Heart right ventricle (tissue), 16 donors: Measurements from ENCODE around the gene SEMA7A. TPM values are rescaled to one million over a fixed set of nuclear protein-coding genes. Genes with fewer than 3 reads are reported as not detected.
A peak's percentile ranks its signal among the peaks of the same experiment; 100 is the strongest.

ENCODE experiments used
- ATAC-seq, 8 donors: fragments of 200-7000 bp; cut with Tn5 transposase; one replicate each; pipeline ENCODE4 v1.9.1; 2020; ENCODE audit warnings: mild to moderate bottlenecking in 8 of 8, moderate library complexity in 8 of 8, moderate number of reproducible peaks in 1 of 8
- DNase-seq, 2 donors: peaks; one replicate each; pipeline ENCODE4 v3.0.0-alpha.2; 2020
- H3K27ac ChIP-seq, 10 donors: fragments of 200-600 bp; sonication (generic) in 2 of 10; one replicate each; pipeline versions ENCODE4 v1.5.0 to v1.8.0; 2020 to 2022; ENCODE audit warnings: mild to moderate bottlenecking in 3 of 10
- H3K27me3 ChIP-seq, 7 donors: fragments of 200-600 bp; one replicate each; pipeline ENCODE4 v1.8.0; 2021 to 2022; ENCODE audit warnings: mild to moderate bottlenecking in 2 of 7
- H3K36me3 ChIP-seq, 9 donors: fragments of 200-600 bp; sonication (generic) in 1 of 9; one replicate each; pipeline versions ENCODE4 v1.5.0 to v1.8.0; 2020 to 2022; ENCODE audit warnings: mild to moderate bottlenecking in 2 of 9
- H3K4me1 ChIP-seq, 9 donors: fragments of 200-600 bp; sonication (generic) in 1 of 9; one replicate each; pipeline versions ENCODE4 v1.5.0 to v1.8.0; 2020 to 2022; ENCODE audit warnings: mild to moderate bottlenecking in 4 of 9
- H3K4me3 ChIP-seq, 10 donors: fragments of 200-600 bp; sonication (generic) in 2 of 10; one replicate each; pipeline versions ENCODE4 v1.5.0 to v1.8.0; 2020 to 2022; ENCODE audit warnings: mild to moderate bottlenecking in 7 of 10, moderate library complexity in 2 of 10
- H3K9me3 ChIP-seq, 11 donors: fragments of 200-600 bp in 10 of 11; sonication (generic) in 2 of 11; one replicate each; pipeline versions ENCODE4 v1.5.0 to v1.8.0; 2013 to 2022; ENCODE audit warnings: mild to moderate bottlenecking in 2 of 11, control low read depth in 1 of 11, moderate library complexity in 1 of 11
- WGBS, 2 donors: extraction: QIAGEN DNeasy Blood & Tissue Kit; methylation state at CpG; one replicate each; pipeline ENCODE4 v1.1.7; 2013; ENCODE audit warnings: inconsistent platforms in 1 of 2; 5-methylcytosine and 5-hydroxymethylcytosine counted together
- intact Hi-C, 10 donors: fragments of 100-400 bp; cut with DNase I; formaldehyde crosslinking; loops; one replicate each; pipeline versions ENCODE4 v1.11.1 to v1.14.2; 2022
- polyA plus RNA-seq, 2 donors: library from polyadenylated mRNA; stranded (reverse); fragments of 200-250 nt; gene quantifications; one replicate each; pipeline ENCODE4 v1.2.3, GENCODE V29; 2013
- total RNA-seq, 10 donors: library from RNA; stranded (reverse); fragmentation: NEBNext Ultra II Directional in 3 of 10; extraction: Animal tissue kit (Norgen Biotek cat#: 25700) in 3 of 10; gene quantifications; one replicate each; pipeline versions ENCODE4 v1.2.1 to v1.2.4, GENCODE V29; 2021 to 2023
- TF ChIP-seq, protein P1 (sequence below), 9 donors: fragments of 200-600 bp; sonication (generic) in 2 of 9; IDR thresholded peaks; one replicate each; pipeline versions ENCODE4 v1.5.0 to v1.8.0; 2021 to 2022; ENCODE audit warnings: antibody characterized with exemption in 9 of 9, mild to moderate bottlenecking in 5 of 9, moderate library complexity in 1 of 9
- donor health status: Arrhythmogenic right ventricular cardiomyopathy.
- donor health status: ischemic (EF 13 %, LVEDD 7.1; RV severe dilation, severe dysfunction).
- donor health status: healthy with polysubstance abuse.
- donor health status: DM: no; HTN: yes; CAD: no.
- donor health status: DM: no; HTN: no; CAD: no.
- donor health status: ischemic (EF 25% LVEDD 6.9; RV normal size, moderate dysfunction).
- donor health status: ischemic (EF 25% LVEDD 5.7; RV mildly dilated, moderate dysfunction).
- donor health status: healthy.
- donor health status: DM: yes; HTN: yes; CAD: no.
- donor health status: Ischemic cardiomyopathy.
- donor health status: ischemic (EF 35%, LVEDD 5.7; RV mildly dilated, moderate dysfunction).
- donor health status: nonischemic (EF 11% LVEDD 7.7; RV severe dilation, severe dysfunction).
- donor health status: DM: yes; HTN: yes; CAD: no.
- donor health status: PGD.
- donor health status: ischemic (EF 29% LVEDD 5.4; RV normal size, mild dysfunction).
- donor health status: nonischemic (EF 23%, LVEDD 6.1; RV moderate dilation, normal function).

Gene SEMA7A
- total and polyA plus RNA-seq, 12 donors, result 0.59 to 5.1 (median 1.6) TPM

- Histone ChIP-seq H3K4me1 (peaks cover 7 to 31% (median 16%) of the 10 kb centered on the region in 9 donors), H3K9me3 (no peaks in the 10 kb centered on the region), H3K27ac (no peak overlapping the region), H3K36me3 (no peaks in the 10 kb centered on the region), H3K4me3 (no peak overlapping the region), H3K27me3 (peaks cover 0 to 23% (median 0%) of the 10 kb centered on the region in 7 donors)
- 17 to 18% methylated on average over 9 of the region's 9 CpGs for WGBS, 2 donors
- TF ChIP-seq, protein P1, sequence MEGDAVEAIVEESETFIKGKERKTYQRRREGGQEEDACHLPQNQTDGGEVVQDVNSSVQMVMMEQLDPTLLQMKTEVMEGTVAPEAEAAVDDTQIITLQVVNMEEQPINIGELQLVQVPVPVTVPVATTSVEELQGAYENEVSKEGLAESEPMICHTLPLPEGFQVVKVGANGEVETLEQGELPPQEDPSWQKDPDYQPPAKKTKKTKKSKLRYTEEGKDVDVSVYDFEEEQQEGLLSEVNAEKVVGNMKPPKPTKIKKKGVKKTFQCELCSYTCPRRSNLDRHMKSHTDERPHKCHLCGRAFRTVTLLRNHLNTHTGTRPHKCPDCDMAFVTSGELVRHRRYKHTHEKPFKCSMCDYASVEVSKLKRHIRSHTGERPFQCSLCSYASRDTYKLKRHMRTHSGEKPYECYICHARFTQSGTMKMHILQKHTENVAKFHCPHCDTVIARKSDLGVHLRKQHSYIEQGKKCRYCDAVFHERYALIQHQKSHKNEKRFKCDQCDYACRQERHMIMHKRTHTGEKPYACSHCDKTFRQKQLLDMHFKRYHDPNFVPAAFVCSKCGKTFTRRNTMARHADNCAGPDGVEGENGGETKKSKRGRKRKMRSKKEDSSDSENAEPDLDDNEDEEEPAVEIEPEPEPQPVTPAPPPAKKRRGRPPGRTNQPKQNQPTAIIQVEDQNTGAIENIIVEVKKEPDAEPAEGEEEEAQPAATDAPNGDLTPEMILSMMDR (IDR thresholded peaks at IDR 0.05), result peak; percentile 71 to 90 (median 83)
- intact Hi-C loops, result loop anchor here (2.0 to 10.0 kb wide), 9 partner anchors 64 to 580 kb away; partner anchors contain the start of gene RPP25 (in 1 of the 10)
- DNase-seq (peak; percentile 74 to 80), ATAC-seq (peak in 7 of 8 donors; percentile 52 to 75 (median 59))
Measured at GRCh38 chr15:74375303-74375693, 58.5 kb downstream of the SEMA7A start.

- WGBS, 2 donors, result 24 to 26% methylated on average over 9 to 11 of the region's 11 CpGs
- H3K36me3 ChIP-seq, result no peaks in the 10 kb centered on the region
- no peak for DNase-seq
- intact Hi-C loops, result loop anchor here (2.0 to 10.0 kb wide), 12 partner anchors 64 to 580 kb away; partner anchors contain the start of gene RPP25 (in 1 of the 10)
- no peaks in the 10 kb centered on the region for H3K9me3 ChIP-seq
- H3K27me3 ChIP-seq, result peaks cover 0 to 23% (median 0%) of the 10 kb centered on the region in 7 donors
- H3K27ac ChIP-seq, result no peak overlapping the region
- TF ChIP-seq, protein P1 (IDR thresholded peaks at IDR 0.05), result no peak
- H3K4me1 ChIP-seq, result peaks cover 7 to 31% (median 16%) of the 10 kb centered on the region in 9 donors
- peak overlapping the region in 8 of 10 donors; percentile 45 to 80 (median 65) for H3K4me3 ChIP-seq
- ATAC-seq, result peak in 2 of 8 donors; percentile 1 to 4
Measured at GRCh38 chr15:74374648-74375302, 59.0 kb downstream of the SEMA7A start.

DNA sequence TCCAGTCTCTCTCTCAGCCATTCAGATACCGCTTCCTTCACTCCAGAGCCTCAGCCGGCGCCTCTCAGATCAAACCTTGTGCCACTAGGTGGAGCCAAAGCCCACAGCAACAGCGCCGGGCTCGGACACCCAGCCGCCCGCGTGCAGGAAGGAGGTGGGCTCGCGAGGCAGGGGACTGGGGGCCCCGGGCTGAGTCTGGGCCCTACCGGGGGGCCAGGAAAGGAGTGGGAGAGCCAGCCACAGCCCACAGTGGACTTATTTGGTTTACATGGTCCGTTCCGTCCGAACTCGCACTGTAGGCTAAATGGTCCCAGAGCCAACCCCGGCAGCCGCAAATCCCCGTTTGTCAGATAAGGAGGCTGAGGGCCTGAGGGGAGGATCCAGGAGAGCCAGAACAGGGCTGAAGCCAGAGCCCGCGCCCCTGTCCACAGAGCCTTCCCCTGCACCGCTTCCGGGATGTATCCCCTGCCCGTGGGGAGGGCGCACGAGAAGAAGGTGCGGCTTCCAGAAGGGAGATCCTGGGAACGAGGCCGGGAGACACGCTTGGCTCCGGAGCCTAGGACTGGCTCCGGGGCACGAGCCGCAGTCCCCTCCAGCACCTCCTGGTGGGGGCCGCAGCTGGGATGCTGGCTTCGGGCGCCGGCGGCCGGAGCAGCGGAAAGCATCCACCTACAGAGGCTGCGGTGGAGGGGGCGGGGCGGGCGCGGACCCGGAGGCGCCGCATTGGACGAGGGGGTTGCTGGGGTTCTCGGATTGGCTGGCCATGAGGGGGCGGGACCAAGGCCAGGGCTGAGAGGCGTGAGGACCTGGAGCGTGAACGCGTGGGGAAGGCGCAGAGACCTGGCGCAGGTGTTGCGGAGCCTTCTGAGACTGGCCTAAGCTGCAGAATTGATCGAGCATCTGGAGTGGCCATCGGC lies 59.8 kb downstream of the SEMA7A start:
- Histone ChIP-seq H3K27me3 (peaks cover 0 to 23% (median 4%) of the 10 kb centered on the region in 7 donors), H3K9me3 (no peaks in the 10 kb centered on the region), H3K4me3 (peak overlapping the region; percentile 29 to 80 (median 62)), H3K27ac (peak overlapping the region in 1 of 10 donors; percentile 66), H3K4me1 (peaks cover 7 to 28% (median 16%) of the 10 kb centered on the region in 9 donors), H3K36me3 (no peaks in the 10 kb centered on the region)
- peak; percentile 96 to 99 (median 98) for ATAC-seq
- DNase-seq, result peak; percentile 91 to 93
- WGBS, 2 donors, result 0 to 1% methylated on average over 59 to 62 of the region's 62 CpGs
- TF ChIP-seq, protein P1 (IDR thresholded peaks at IDR 0.05), result peak; percentile 83 to 93 (median 92)
- intact Hi-C loops, result loop anchor here (1.0 to 10.0 kb wide), 13 partner anchors 65 to 581 kb away; partner anchors contain the start of gene RPP25 (in 1 of the 10)
